Left lung (tissue), 10 donors: ENCODE data around the gene MPP2. TPM values are rescaled to one million over a fixed set of nuclear protein-coding genes. Genes with fewer than 3 reads are reported as not detected.
"Not testable (repeated sequence)": the region's sequence is repeated elsewhere in the genome, so short reads cannot be mapped to it uniquely, and the experiment has no call there.

Experiments used
- ATAC-seq: fragments of 200-7000 bp; cut with Tn5 transposase; one replicate; pipeline ENCODE4 v1.9.1; 2020; ENCODE audit warnings: moderate library complexity
- DNase-seq, 4 donors: peaks; one replicate each; pipeline ENCODE4 v3.0.0-alpha.2; 2013 to 2020
- H3K27ac ChIP-seq, 2 donors: fragments of 200-600 bp; sonication (generic) in 1 of 2; one replicate each; pipeline versions ENCODE4 v1.5.0 to v1.8.0; 2020 to 2021
- H3K27me3 ChIP-seq, 2 donors: fragments of 200-600 bp; sonication (generic) in 1 of 2; one replicate each; pipeline versions ENCODE4 v1.5.0 to v1.8.0; 2020 to 2021
- H3K36me3 ChIP-seq, 2 donors: fragments of 200-600 bp; sonication (generic) in 1 of 2; one replicate each; pipeline versions ENCODE4 v1.5.0 to v1.8.0; 2020 to 2021
- H3K4me1 ChIP-seq, 2 donors: fragments of 200-600 bp; one replicate each; pipeline ENCODE4 v1.8.0; 2021
- H3K4me3 ChIP-seq, 2 donors: fragments of 200-600 bp; sonication (generic) in 1 of 2; one replicate each; pipeline versions ENCODE4 v1.5.0 to v1.8.0; 2020 to 2021; ENCODE audit warnings: mild to moderate bottlenecking in 1 of 2
- H3K9me3 ChIP-seq, 2 donors: fragments of 200-600 bp; sonication (generic) in 1 of 2; one replicate each; pipeline versions ENCODE4 v1.5.0 to v1.8.0; 2020 to 2021
- CTCF ChIP-seq, 2 donors: fragments of 200-600 bp; sonication (generic) in 1 of 2; IDR thresholded peaks; one replicate each; pipeline versions ENCODE4 v1.5.0 to v1.8.0; 2021; ENCODE audit warnings: antibody characterized with exemption in 2 of 2
- intact Hi-C, 2 donors: fragments of 100-400 bp; cut with DNase I; formaldehyde crosslinking; loops; one replicate each; pipeline versions ENCODE4 v1.11.2 to v1.14.2; 2022
- polyA plus RNA-seq, 6 donors: library from polyadenylated mRNA; unstranded; fragments of 120-200 nt; gene quantifications; one replicate each; pipeline ENCODE4 v1.2.1, GENCODE V29; 2013; ENCODE audit not compliant: insufficient read length in 6 of 6
- total RNA-seq, 2 donors: library from RNA; stranded (reverse); fragmentation: NEBNext Ultra II Directional; extraction: Animal tissue kit (Norgen Biotek cat#: 25700); gene quantifications; one replicate each; pipeline ENCODE4 v1.2.1, GENCODE V29; 2021
- donor health status: DM: no; HTN: yes; CAD: no.
- donor health status: DM: no; HTN: no; CAD: no.

Gene MPP2
- total and polyA plus RNA-seq, 8 donors, result 1.5 to 4.9 (median 4.5) TPM

DNA sequence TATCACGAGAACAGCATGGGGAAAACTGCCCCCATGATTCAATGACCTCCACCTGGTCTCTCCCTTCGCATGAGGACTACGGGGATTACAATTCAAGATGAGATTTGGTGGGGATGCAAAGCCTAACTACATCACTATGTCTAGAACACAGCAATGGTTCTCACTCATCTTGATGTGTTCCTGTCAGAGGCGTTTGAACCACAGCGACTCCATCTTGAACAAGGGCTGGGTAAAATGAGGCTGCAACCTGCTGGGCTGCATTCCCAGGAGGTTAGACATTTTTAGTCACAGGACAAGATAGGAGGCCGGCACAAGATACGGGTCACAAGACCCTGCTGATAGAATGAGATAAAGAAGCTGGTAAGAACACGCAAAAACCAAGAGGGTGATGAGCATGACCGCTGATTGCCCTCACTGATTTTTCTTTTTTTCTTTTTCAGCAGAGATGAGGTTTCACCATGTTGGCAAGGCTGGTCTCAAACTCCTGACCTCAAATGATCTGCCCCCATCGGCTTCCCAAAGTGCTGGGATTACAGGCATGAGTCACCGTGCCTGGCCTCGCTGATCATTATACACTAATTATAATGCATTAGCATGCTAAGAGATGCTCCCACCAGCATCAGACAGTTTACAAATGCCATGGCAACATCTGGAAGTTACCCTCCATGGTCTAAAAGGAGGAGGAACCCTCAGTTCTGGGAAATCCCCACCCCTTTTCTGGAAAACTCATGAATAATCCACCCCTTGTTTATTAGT lies 37.9 kb upstream of the MPP2 start:
- DNase-seq (no peak), ATAC-seq (no peak)
- H3K27ac ChIP-seq, result no peak overlapping the region
- peaks cover 0 to 6% of the 10 kb centered on the region in 2 donors for H3K4me1 ChIP-seq
- H3K27me3 ChIP-seq, result peaks cover 0 to 28% of the 10 kb centered on the region in 2 donors
- H3K9me3 ChIP-seq, result no peaks in the 10 kb centered on the region
- intact Hi-C loops, result loop anchor here in 1 of 2 donors (5.0 to 10.0 kb wide), 2 partner anchors 47 to 220 kb away; no protein-coding TSS in a partner anchor
- TF ChIP-seq CTCF (IDR thresholded peaks at IDR 0.05), result no peak
- H3K36me3 ChIP-seq, result no peaks in the 10 kb centered on the region
- H3K4me3 ChIP-seq, result no peak overlapping the region

DNA sequence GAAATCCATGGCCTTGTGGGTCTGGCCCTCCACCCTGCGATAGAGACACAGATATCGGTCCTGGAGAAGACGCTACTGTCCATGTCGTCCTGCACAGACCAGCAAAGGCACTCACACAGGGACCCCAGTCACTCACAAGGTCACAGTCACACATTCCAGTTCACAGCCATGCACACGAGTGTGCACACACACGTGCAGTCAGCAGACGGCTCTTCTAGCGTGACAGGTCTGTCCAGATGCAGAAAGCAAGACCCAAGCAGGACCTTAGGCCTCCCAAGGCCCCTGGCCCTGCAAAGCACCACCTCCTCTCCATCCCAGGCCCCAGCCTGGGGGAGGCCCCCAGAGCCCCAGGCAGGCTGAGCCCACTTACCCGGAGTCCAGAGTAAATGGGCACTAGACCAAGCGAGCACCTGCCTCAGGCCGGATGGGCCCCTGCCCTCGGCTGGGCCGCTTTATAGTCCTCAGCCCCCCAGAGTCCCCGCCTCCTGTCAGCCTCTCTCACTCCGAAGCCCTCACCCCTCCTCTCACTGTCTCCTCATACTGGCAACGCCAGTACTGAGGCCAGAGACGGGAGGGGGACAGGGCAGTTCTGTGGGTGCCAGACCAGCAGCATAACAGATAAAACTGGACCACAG lies 34.8 kb upstream of the MPP2 start, which contains the start of gene PPY:
Gene PPY (minus strand): TSS at position 426 of the 635 bp plus-strand sequence. CDS start 822 bp downstream, outside the sequence.
- Histone ChIP-seq H3K4me3 (no peak within 1 kb of the TSS), H3K4me1 (peaks cover 0 to 14% of the 10 kb centered on the region in 2 donors), H3K9me3 (no peaks in the 10 kb centered on the region), H3K27ac (no peak within 1 kb of the TSS), H3K36me3 (no peaks in the 10 kb centered on the region), H3K27me3 (peaks cover 11 to 38% of the 10 kb centered on the region in 2 donors)
- ATAC-seq (no peak), DNase-seq (peak in 1 of 4 donors; percentile 64)
- intact Hi-C loops, result loop anchor here in 1 of 2 donors (10.0 kb wide), 1 partner anchor 223 kb away; no protein-coding TSS in a partner anchor
- no peak for TF ChIP-seq CTCF (IDR thresholded peaks at IDR 0.05)

DNA sequence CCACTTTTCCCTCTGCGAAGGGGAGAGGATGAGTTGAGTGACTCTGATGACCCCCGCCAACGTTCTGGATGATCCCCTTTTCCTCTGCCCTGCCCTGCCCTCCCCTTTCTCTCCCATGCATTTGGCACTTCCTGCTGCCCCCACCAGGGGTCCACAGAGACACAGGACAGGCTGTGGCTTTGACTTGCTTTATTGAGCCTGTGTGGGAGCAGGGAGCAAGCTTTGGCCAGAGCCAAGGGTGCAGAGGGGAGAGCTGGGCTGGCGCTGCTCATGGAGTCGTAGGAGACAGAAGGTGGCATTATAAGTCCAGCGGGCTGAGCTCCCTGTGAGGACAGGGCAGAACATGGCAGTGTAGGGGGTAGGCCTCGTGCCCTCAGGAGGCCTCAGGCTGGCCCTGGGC lies 33.3 kb upstream of the MPP2 start:
- peak in 1 of 2 donors; percentile 11 for TF ChIP-seq CTCF (IDR thresholded peaks at IDR 0.05)
- DNase-seq, result peak in 1 of 4 donors; percentile 50

DNA sequence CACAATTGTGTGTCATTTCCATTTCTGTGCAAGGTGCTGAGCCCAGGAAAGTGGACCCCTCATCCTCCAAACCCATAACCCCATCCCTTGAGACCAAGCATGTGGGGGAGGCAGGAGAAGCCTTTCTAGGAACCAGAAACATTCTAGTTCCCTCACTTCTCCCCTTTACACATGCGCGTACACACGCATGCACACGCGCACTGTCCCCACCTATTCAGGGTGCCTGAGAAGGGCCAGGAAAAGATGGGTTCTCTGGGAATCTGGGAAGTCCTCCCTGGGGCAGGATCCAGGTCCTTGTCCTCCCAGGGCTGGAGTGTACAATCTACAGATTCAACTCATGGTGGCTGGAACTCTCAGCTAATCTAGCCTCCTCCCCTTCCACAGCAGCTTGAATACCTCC lies 32.5 kb upstream of the MPP2 start:
- intact Hi-C loops, result loop anchor here in 1 of 2 donors (10.0 kb wide), 1 partner anchor 225 kb away; no protein-coding TSS in a partner anchor
- Histone ChIP-seq H3K4me1 (peaks cover 0 to 14% of the 10 kb centered on the region in 2 donors), H3K9me3 (no peaks in the 10 kb centered on the region), H3K27me3 (peaks cover 11 to 49% of the 10 kb centered on the region in 2 donors), H3K36me3 (no peaks in the 10 kb centered on the region), H3K4me3 (no peak overlapping the region), H3K27ac (no peak overlapping the region)
- TF ChIP-seq CTCF (IDR thresholded peaks at IDR 0.05), result no peak
- no peak for ATAC-seq
- DNase-seq, result no peak

More for the DNA sequence above, 33.3 kb upstream of the MPP2 start:
- Histone ChIP-seq H3K27ac (no peak overlapping the region), H3K36me3 (no peaks in the 10 kb centered on the region), H3K9me3 (no peaks in the 10 kb centered on the region), H3K4me3 (no peak overlapping the region), H3K4me1 (peaks cover 0 to 14% of the 10 kb centered on the region in 2 donors), H3K27me3 (peaks cover 11 to 44% of the 10 kb centered on the region in 2 donors)
- no peak for ATAC-seq
- intact Hi-C loops, result loop anchor here in 1 of 2 donors (10.0 kb wide), 1 partner anchor 224 kb away; no protein-coding TSS in a partner anchor

DNA sequence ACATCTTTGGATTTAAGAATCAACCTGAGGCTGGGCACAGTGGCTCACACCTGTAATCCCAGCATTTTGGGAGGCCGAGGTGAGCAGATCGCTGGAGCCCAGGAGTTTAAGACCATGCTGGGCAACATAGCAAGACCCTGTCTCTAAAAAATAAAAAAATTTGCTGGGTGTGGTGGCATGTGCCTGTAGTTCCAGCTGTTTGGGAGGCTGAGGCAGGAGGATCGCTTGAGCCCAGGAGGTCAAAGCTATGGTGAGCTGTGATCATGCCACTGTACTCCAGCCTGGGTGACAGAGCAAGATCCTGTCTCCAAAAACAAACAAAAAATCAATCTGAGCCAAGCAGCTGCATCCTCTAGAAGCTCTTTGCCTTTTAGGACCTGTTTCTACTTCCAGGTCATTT lies 32.1 kb upstream of the MPP2 start:
- DNase-seq, H3K36me3 ChIP-seq, H3K27ac ChIP-seq, H3K9me3 ChIP-seq, intact Hi-C loops, ATAC-seq, H3K4me3 ChIP-seq: not testable (repeated sequence)
- H3K4me1 ChIP-seq, result peaks cover 0 to 14% of the 10 kb centered on the region in 2 donors
- peaks cover 11 to 49% of the 10 kb centered on the region in 2 donors for H3K27me3 ChIP-seq
